Measurements from ENCODE around the gene VAV2.

Gene VAV2

DNA sequence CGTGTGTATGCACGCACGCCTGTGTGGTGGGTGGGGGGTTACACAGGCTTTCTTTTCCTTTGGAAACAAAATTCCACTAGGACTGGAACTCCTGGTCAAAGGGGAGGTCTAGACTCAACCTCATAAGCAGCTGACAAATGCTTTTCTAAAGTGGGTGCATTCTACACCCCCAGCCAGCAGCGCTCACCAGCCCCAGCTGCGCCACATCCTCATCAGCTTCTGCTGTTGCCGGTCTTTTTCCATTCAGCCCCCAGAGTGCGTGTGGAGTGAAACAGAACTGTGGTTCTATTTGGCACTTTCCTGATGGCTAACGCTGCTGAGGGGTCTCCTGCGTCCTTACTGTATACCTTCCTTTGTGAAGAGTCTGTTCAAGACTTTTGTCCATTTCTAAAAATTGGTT lies 176.3 kb downstream of the VAV2 start:
- DNase-seq (ENCODE audit: low read depth): no peak
- H3K4me3 ChIP-seq (ENCODE audit: low read length): no peak overlapping the region
- TF ChIP-seq, protein P1, sequence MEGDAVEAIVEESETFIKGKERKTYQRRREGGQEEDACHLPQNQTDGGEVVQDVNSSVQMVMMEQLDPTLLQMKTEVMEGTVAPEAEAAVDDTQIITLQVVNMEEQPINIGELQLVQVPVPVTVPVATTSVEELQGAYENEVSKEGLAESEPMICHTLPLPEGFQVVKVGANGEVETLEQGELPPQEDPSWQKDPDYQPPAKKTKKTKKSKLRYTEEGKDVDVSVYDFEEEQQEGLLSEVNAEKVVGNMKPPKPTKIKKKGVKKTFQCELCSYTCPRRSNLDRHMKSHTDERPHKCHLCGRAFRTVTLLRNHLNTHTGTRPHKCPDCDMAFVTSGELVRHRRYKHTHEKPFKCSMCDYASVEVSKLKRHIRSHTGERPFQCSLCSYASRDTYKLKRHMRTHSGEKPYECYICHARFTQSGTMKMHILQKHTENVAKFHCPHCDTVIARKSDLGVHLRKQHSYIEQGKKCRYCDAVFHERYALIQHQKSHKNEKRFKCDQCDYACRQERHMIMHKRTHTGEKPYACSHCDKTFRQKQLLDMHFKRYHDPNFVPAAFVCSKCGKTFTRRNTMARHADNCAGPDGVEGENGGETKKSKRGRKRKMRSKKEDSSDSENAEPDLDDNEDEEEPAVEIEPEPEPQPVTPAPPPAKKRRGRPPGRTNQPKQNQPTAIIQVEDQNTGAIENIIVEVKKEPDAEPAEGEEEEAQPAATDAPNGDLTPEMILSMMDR (IDR thresholded peaks at IDR 0.05; ENCODE audit: insufficient read depth, low read depth, low read length, missing control alignments): no peak

DNA sequence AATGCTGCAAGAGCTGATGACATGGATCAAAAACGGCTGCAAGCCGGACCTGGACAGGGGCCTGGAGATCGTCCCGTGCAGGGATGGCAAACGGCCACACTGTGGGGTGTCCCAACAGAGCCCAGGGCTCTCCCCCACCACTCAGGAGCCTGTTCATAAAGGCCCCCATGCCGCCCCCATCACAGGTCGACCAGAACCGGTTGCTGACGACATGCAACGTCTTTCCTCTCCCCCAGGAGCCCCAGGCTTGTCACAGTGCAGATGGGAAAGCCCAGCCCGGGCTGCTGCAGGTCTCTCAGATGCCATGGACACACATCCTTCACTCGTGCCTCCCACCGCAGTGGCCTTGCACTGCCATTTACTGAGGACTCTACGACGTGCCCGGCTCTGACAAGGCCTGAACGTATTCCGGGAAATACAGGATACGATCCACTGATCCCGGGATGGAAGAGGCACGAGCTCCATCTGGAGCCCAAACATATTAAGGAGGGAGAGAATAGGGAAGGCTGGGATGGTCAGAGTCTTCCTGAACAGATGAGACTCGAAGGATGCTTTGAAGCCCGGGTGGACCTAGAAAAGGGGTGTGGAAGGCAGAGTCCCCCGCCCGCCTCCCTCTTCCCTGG lies 177.4 kb downstream of the VAV2 start:
- DNase-seq (ENCODE audit: low read depth): no peak
- TF ChIP-seq, protein P1 (IDR thresholded peaks at IDR 0.05; ENCODE audit: insufficient read depth, low read depth, low read length, missing control alignments): no peak
- no peak overlapping the region for H3K4me3 ChIP-seq (ENCODE audit: low read length)

DNA sequence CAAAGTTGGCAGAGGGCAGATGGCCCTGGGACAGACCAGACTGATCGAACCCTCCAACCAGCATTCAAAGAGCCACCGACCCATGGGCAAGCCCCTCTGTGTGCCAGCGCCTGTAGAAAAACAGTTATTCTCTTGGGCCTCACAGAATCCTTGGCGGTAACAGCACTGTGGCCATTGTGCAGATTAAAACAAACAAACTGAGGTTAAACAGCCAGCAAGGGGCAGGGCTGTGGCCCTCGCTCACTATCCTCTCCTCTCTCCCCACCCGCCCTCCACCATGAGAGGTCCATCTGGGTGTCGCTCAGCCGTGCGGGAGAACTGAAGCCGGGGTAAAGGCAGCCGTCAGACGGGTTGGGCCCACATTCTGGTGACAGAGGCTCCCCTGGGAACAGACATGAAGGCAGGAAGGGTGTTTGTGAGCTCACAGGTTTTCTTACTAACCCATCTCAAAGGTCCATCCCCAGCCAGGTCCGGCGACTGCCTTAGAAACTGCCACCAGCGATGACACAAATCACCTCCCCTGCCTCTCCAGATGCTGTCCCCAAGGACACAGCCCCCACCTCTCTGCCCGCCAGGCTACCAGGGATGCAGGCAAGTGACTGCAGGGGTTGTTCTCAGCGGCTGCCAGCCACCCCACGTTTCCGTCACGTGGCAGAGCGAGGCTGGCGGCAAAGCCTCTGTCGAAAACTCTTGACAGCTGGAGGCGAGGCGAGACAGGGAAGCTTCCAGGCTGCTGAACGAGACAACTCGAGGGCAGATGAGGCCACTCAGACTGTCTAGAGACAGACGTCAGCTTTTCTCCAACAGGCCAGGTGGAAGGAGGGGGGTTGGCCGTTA lies 178.2 kb downstream of the VAV2 start:
- TF ChIP-seq, protein P1 (IDR thresholded peaks at IDR 0.05; ENCODE audit: insufficient read depth, low read depth, low read length, missing control alignments): no peak
- DNase-seq (ENCODE audit: low read depth): no peak
- H3K4me3 ChIP-seq (ENCODE audit: low read length): no peak overlapping the region

DNA sequence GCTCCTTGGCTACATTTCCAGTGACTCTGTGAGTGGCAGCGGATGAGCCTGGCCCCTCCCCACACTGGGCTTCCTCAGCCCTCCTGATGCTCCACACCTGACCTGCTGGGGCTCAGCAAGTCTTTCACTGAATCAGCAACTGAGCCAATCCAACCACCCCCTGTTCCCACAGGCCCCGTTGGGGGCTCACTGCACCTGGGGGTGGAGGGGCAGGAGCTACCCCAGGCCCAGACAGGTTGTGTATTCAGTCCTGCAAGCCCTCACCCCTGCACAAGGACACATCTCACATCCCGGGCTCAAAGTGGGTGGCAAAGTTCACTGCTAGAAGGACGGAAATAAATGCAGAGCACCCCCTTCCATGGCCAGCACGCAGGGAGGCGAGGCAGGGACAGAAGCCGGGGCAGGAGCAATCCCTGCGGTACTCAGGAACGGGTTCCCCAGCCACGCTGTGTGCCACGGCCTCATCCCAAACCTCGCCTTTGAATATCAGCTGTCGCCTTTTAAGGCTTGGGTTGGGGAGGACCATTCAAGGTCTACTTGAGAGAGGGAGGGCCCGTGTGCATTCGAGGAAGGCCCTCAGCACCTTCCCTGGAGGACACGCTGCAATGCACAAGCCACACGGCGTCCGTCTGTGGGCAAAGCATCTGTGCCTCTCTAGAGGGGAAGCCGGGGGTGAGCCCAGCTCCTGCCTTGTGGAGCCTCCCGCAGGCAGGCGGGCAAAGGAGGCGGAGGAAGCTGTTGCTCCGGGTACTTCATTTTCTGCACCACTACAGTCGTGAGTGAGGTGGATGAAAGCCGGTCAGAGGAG lies 179.0 kb downstream of the VAV2 start:
- H3K4me3 ChIP-seq (ENCODE audit: low read length): no peak overlapping the region
- no peak for DNase-seq (ENCODE audit: low read depth)
- TF ChIP-seq, protein P1 (IDR thresholded peaks at IDR 0.05; ENCODE audit: insufficient read depth, low read depth, low read length, missing control alignments): no peak

DNA sequence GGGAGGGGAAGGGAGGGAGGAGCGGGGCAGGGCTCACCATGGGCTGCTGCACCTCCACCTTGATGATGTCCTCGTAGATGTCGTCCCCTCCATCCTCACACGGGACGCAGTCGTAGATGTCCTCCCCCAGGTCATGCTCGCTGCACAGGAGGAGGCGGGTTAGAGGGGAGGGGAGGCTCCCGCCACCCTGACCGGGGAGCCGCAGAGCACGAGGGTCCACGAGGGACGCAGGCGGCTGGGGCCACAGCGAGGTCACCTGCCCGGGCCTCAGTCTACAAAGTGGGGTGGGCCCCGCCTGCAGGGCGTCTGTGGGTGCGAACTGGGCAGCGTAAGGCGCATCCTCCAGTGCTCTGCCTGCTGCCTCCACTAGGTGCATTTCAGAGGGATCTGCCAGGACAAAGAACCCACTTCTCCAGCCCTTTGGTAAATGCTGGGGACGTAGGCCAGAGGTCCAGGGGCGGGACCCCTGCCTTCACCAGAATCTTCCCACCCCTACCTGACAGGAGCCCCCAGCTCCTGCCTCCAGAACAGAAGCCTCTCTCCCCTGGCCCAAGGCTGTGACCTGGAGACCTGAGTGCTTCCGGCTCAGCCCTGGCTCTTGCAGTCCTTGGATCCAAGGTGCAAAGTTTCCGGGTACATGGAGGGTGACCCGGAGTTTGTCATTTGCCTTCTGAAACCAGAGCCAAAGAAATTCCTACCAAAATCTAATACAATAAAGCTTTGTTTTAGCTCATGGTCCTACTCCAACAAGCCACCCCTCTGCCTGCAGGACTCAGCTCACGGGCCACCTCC lies 179.9 kb downstream of the VAV2 start:
- no peak for DNase-seq (ENCODE audit: low read depth)
- TF ChIP-seq, protein P1 (IDR thresholded peaks at IDR 0.05; ENCODE audit: insufficient read depth, low read depth, low read length, missing control alignments): no peak
- H3K4me3 ChIP-seq (ENCODE audit: low read length): no peak overlapping the region

DNA sequence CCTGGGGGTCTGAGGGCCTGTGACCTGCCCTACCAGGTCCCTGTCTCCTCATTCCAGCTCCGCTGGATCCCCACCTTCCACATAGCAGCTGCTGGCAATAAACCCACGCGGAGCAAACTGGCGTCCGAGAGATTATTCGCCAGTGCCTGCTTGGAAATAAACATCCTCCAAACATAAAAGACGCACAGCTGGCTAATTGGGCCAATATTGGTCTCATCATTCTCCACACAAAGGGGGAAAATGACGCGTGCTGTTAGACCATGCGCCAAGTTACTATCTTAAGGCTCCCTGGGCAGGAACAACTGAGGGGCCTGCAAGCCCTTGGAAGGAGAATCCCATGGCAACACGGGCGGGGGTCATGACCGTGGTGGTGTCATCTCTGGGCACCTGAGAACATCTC lies 180.7 kb downstream of the VAV2 start:
- TF ChIP-seq, protein P1 (IDR thresholded peaks at IDR 0.05; ENCODE audit: insufficient read depth, low read depth, low read length, missing control alignments): no peak
- DNase-seq (ENCODE audit: low read depth): no peak

More for the DNA sequence above, 180.7 kb downstream of the VAV2 start:
- H3K4me3 ChIP-seq (ENCODE audit: low read length): no peak overlapping the region
